Osteoblast (primary cell): Measurements from ENCODE around the gene FCRLB. TPM values are rescaled to one million over a fixed set of nuclear protein-coding genes. Genes with fewer than 3 reads are reported as not detected.

Source experiments
- DNase-seq: peaks from one replicate; pipeline ENCODE4 v3.0.0; 2011; ENCODE audit warnings: low spot score, mixed read lengths; ENCODE audit not compliant: insufficient read length; ENCODE audit errors: missing footprints
- H2AFZ ChIP-seq: 2 replicates; pipeline ENCODE4 v1.6.0; 2011; ENCODE audit warnings: mild to moderate bottlenecking, low read length
- H3K27ac ChIP-seq: 2 replicates; pipeline ENCODE4 v1.5.1; 2011; ENCODE audit warnings: mild to moderate bottlenecking, low read depth, low read length, moderate library complexity
- H3K27me3 ChIP-seq: 2 replicates; pipeline ENCODE4 v1.6.0; 2012; ENCODE audit warnings: mild to moderate bottlenecking, control low read depth, inconsistent platforms, low read length, moderate library complexity; ENCODE audit not compliant: insufficient read depth
- H3K36me3 ChIP-seq: 2 replicates; pipeline ENCODE4 v1.5.1; 2011; ENCODE audit warnings: mild to moderate bottlenecking, low read length, control low read depth, moderate library complexity; ENCODE audit not compliant: insufficient read depth
- H3K4me1 ChIP-seq: 2 replicates; pipeline ENCODE4 v1.5.1; 2011; ENCODE audit warnings: mild to moderate bottlenecking, low read length, control low read depth, moderate library complexity; ENCODE audit not compliant: insufficient read depth
- H3K4me2 ChIP-seq: 2 replicates; pipeline ENCODE4 v1.6.0; 2011; ENCODE audit warnings: mild to moderate bottlenecking, low read length; ENCODE audit not compliant: insufficient read depth
- H3K4me3 ChIP-seq: fragments of 200-600 bp; sonication (generic); 3 replicates; pipeline ENCODE4 v1.5.1; 2012; ENCODE audit warnings: mild to moderate bottlenecking, low read length, inconsistent platforms; ENCODE audit not compliant: insufficient read depth
- H3K79me2 ChIP-seq: 2 replicates; pipeline ENCODE4 v1.6.0; 2012; ENCODE audit warnings: mild to moderate bottlenecking, low read length, control low read depth, inconsistent platforms; ENCODE audit not compliant: insufficient read depth
- H3K9me3 ChIP-seq: 2 replicates; pipeline ENCODE4 v1.5.1; 2011; ENCODE audit warnings: low read depth, low read length, control low read depth
- H4K20me1 ChIP-seq: 2 replicates; pipeline ENCODE4 v1.6.0; 2012; ENCODE audit warnings: mild to moderate bottlenecking, low read length, control low read depth; ENCODE audit not compliant: insufficient read depth
- small RNA-seq: library from RNA; depleted of rRNA; stranded (forward); fragments of <200 nt; gene quantifications from one replicate; pipeline ENCODE3, GENCODE V24; 2012
- total RNA-seq: library from RNA; depleted of rRNA; stranded (reverse); fragments of >200 nt; gene quantifications from 2 replicates; pipeline ENCODE4 v1.2.3, GENCODE V29; 2012
- TF ChIP-seq, protein P1 (sequence below): IDR thresholded peaks from 2 replicates; pipeline ENCODE4 v1.5.1; 2011; ENCODE audit warnings: mild to moderate bottlenecking, low read depth, low read length, moderate library complexity; ENCODE audit errors: extremely low read depth

Gene FCRLB
- total RNA-seq, 1 donor, result 1.8 TPM

DNA sequence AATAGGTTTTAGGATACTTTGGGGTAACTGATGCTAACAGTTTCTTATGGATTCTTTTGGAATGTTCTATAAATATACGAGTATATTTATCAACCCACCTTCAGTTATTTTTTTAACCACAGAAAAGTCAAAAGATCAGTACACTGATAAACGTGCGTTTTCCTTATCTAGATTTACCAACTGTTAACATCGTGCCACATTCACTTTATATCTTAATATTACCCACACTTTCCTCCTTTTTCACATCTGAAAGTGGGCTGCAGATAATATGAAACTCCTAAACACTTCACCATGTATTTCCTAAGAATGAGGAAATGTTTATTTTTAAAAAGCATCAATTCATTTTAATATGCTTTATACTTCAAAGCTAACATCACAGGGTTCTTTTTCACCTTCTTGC, 52.4 kb downstream of the FCRLB start:
- no peak overlapping the region for H3K4me3 ChIP-seq
- no peak overlapping the region for H3K27ac ChIP-seq
- H2AFZ ChIP-seq, result no peak overlapping the region
- TF ChIP-seq, protein P1, sequence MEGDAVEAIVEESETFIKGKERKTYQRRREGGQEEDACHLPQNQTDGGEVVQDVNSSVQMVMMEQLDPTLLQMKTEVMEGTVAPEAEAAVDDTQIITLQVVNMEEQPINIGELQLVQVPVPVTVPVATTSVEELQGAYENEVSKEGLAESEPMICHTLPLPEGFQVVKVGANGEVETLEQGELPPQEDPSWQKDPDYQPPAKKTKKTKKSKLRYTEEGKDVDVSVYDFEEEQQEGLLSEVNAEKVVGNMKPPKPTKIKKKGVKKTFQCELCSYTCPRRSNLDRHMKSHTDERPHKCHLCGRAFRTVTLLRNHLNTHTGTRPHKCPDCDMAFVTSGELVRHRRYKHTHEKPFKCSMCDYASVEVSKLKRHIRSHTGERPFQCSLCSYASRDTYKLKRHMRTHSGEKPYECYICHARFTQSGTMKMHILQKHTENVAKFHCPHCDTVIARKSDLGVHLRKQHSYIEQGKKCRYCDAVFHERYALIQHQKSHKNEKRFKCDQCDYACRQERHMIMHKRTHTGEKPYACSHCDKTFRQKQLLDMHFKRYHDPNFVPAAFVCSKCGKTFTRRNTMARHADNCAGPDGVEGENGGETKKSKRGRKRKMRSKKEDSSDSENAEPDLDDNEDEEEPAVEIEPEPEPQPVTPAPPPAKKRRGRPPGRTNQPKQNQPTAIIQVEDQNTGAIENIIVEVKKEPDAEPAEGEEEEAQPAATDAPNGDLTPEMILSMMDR, result no peak
- H3K36me3 ChIP-seq, result no peaks in the 10 kb centered on the region
- H3K79me2 ChIP-seq, result peaks cover 80% of the 10 kb centered on the region
- H4K20me1 ChIP-seq, result peaks cover 22% of the 10 kb centered on the region
- H3K4me1 ChIP-seq, result no peaks in the 10 kb centered on the region
- H3K9me3 ChIP-seq, result no peaks in the 10 kb centered on the region
- no peak overlapping the region for H3K4me2 ChIP-seq
- no peak for DNase-seq
- no peaks in the 10 kb centered on the region for H3K27me3 ChIP-seq

DNA sequence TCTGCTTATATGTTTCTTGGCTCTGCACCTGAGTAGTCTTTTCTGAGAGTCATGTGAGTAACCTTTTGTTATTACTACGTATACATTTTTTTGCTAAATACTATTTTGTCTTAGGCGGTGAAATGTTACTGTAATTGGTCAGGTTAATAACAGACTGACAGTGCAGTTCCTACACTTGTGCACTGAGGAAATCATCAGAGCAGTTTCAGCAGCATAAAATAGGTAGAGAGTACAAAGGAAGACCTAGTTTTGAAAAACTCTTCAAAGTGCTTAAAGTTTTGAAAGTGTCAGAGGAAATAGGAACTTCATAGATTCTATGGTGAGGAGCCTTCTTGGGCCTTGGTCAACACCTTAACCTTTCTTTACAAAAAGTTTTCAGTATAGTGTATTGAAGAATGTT, 55.9 kb downstream of the FCRLB start:
- Histone ChIP-seq H2AFZ (no peak overlapping the region), H3K4me1 (peaks cover 3% of the 10 kb centered on the region), H3K27me3 (no peaks in the 10 kb centered on the region), H3K27ac (no peak overlapping the region), H3K9me3 (no peaks in the 10 kb centered on the region), H4K20me1 (peaks cover 16% of the 10 kb centered on the region), H3K79me2 (peaks cover 51% of the 10 kb centered on the region), H3K36me3 (no peaks in the 10 kb centered on the region), H3K4me2 (no peak overlapping the region), H3K4me3 (no peak overlapping the region)
- TF ChIP-seq, protein P1, result no peak
- DNase-seq, result no peak

Small RNA genes lying within 50 kb of the gene (small RNA-seq; reads per million reads assigned to genes)
- gene RF00019, result not detected
- not detected for gene RN7SL466P

Other genes with a start within 250 kb of the FCRLB start
- gene FCGR2A, start 216.1 kb upstream of the FCRLB start, total RNA-seq, result 0.59 and 1.4 TPM in 2 replicates
- 0.36 and 0.88 TPM in 2 replicates for gene HSPA6, start 197.0 kb upstream of the FCRLB start, total RNA-seq
- under 0.01 TPM in 1 of 2 replicates, not detected in the other for gene FCGR3A, start 171.7 kb upstream of the FCRLB start, total RNA-seq
- gene FCGR3B, start 90.4 kb upstream of the FCRLB start, total RNA-seq, result not detected in 2 replicates
- gene FCGR2B, start 58.4 kb upstream of the FCRLB start, total RNA-seq, result 0.36 TPM in 1 of 2 replicates, not detected in the other
- 0.88 and 1.4 TPM in 2 replicates for gene FCRLA, start 14.3 kb upstream of the FCRLB start, total RNA-seq
- 20.6 and 32.1 TPM in 2 replicates for gene DUSP12, start 28.2 kb downstream of the FCRLB start, total RNA-seq
- gene ATF6, start 44.8 kb downstream of the FCRLB start, total RNA-seq, result 28.6 and 30.1 TPM in 2 replicates